MCF 10A (cell line): ENCODE data around the gene NAA38. TPM values are rescaled to one million over a fixed set of nuclear protein-coding genes. Genes with fewer than 3 reads are reported as not detected.
A peak's percentile ranks its signal among the peaks of the same experiment; 100 is the strongest.

ENCODE experiments used
- BruUV-seq: library from RNA; stranded (reverse); fragments of 400-500 nt; replicated peaks from 2 replicates; lab custom pipeline; 2021; lab: Mats Ljungman, UMichigan
- CTCF ChIA-PET: fragments of 300-600 bp; sonication (Branson Sonifier 250); formaldehyde crosslinking; extraction: SDS; loops from one replicate; lab custom pipeline; 2021; ENCODE audit warnings: antibody characterized with exemption, inconsistent platforms; lab: Yijun Ruan, JAX
- POLR2A ChIA-PET: fragments of 300-600, 350-650 bp; sonication (Branson Sonifier 250); formaldehyde crosslinking; extraction: SDS; loops from one replicate; lab custom pipeline; 2020; ENCODE audit warnings: antibody characterized with exemption, inconsistent platforms; lab: Yijun Ruan, JAX
- DNase-seq: peaks from one replicate; pipeline ENCODE4 v3.0.0-alpha.2; 2018; ENCODE audit not compliant: unreplicated experiment
- H3K27ac Mint-ChIP-seq: one replicate; pipeline ENCODE4 v1.8.0; 2022; ENCODE audit warnings: mild to moderate bottlenecking, low read depth, mixed read lengths; ENCODE audit not compliant: unreplicated experiment
- H3K27me3 Mint-ChIP-seq: one replicate; pipeline ENCODE4 v1.8.0; 2022; ENCODE audit warnings: mixed read lengths; ENCODE audit not compliant: insufficient read depth, unreplicated experiment
- H3K36me3 Mint-ChIP-seq: one replicate; pipeline ENCODE4 v1.8.0; 2022; ENCODE audit warnings: mild to moderate bottlenecking, moderate library complexity, mixed read lengths; ENCODE audit not compliant: insufficient read depth, unreplicated experiment
- H3K4me1 Mint-ChIP-seq: one replicate; pipeline ENCODE4 v1.8.0; 2022; ENCODE audit warnings: mixed read lengths; ENCODE audit not compliant: insufficient read depth, unreplicated experiment
- H3K4me3 Mint-ChIP-seq: one replicate; pipeline ENCODE4 v1.8.0; 2022; ENCODE audit warnings: mild to moderate bottlenecking, moderate library complexity, mixed read lengths; ENCODE audit not compliant: unreplicated experiment
- H3K9me3 Mint-ChIP-seq: one replicate; pipeline ENCODE4 v1.8.0; 2022; ENCODE audit warnings: mixed read lengths; ENCODE audit not compliant: unreplicated experiment
- intact Hi-C: fragments of 100-400 bp; cut with micrococcal nuclease; formaldehyde crosslinking; loops from 2 replicates; pipeline ENCODE4 v1.14.1; 2022
- total RNA-seq: library from RNA; stranded (reverse); gene quantifications from 2 replicates; pipeline ENCODE4 v1.2.3, GENCODE V29; 2022
- TF ChIP-seq, protein P1 (sequence below): fragments of 200-600 bp; IDR thresholded peaks from one replicate; pipeline ENCODE4 v1.8.0; 2022; ENCODE audit warnings: antibody characterized with exemption, mild to moderate bottlenecking; ENCODE audit not compliant: unreplicated experiment

NAA38 gene
- total RNA-seq, 1 experiment from 2014 or later, result 83.4 TPM

DNA sequence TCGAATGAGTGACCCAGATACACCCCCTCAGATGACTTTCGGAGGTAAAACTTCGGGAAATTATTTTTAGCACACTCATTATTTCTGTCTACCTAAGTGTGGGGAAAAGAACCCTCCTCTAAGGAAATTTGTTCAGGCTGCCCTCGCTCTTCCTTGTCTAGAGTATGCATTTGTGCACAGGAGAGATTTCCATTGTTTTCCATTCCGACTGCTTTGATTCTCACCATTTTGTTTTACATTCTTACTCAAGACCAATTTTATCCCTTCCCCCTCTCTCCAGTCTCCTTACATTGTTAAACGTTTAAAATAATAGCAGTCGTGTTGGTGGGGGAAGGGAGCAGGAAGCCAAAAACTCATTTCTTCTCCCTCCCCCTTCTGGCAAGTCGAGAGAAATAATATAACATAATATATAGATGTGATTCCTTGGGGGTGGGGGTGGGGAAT is 29.7 kb upstream of the NAA38 start:
- ChIA-PET CTCF (no interaction called here), POLR2A (interaction anchor here (0.7 to 2.2 kb wide), 5 partner anchors 15 to 214 kb away, joined by 3 to 12 read pairs (median 6); partner anchors contain the start of genes CYB5D1 and NAA38)
- no peaks in the 10 kb centered on the region for H3K27me3 Mint-ChIP-seq
- intact Hi-C loops, result loop anchor here (2.0 kb wide), 1 partner anchor 50 kb away; no protein-coding TSS in a partner anchor
- H3K4me1 Mint-ChIP-seq, result no peaks in the 10 kb centered on the region
- H3K9me3 Mint-ChIP-seq, result no peaks in the 10 kb centered on the region
- no peak for DNase-seq
- TF ChIP-seq, protein P1, sequence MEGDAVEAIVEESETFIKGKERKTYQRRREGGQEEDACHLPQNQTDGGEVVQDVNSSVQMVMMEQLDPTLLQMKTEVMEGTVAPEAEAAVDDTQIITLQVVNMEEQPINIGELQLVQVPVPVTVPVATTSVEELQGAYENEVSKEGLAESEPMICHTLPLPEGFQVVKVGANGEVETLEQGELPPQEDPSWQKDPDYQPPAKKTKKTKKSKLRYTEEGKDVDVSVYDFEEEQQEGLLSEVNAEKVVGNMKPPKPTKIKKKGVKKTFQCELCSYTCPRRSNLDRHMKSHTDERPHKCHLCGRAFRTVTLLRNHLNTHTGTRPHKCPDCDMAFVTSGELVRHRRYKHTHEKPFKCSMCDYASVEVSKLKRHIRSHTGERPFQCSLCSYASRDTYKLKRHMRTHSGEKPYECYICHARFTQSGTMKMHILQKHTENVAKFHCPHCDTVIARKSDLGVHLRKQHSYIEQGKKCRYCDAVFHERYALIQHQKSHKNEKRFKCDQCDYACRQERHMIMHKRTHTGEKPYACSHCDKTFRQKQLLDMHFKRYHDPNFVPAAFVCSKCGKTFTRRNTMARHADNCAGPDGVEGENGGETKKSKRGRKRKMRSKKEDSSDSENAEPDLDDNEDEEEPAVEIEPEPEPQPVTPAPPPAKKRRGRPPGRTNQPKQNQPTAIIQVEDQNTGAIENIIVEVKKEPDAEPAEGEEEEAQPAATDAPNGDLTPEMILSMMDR, result peak; percentile 11
- H3K27ac Mint-ChIP-seq, result no peak overlapping the region
- peaks cover 31% of the 10 kb centered on the region for H3K36me3 Mint-ChIP-seq
- H3K4me3 Mint-ChIP-seq, result no peak overlapping the region
- BruUV-seq, result no TSS peak

DNA sequence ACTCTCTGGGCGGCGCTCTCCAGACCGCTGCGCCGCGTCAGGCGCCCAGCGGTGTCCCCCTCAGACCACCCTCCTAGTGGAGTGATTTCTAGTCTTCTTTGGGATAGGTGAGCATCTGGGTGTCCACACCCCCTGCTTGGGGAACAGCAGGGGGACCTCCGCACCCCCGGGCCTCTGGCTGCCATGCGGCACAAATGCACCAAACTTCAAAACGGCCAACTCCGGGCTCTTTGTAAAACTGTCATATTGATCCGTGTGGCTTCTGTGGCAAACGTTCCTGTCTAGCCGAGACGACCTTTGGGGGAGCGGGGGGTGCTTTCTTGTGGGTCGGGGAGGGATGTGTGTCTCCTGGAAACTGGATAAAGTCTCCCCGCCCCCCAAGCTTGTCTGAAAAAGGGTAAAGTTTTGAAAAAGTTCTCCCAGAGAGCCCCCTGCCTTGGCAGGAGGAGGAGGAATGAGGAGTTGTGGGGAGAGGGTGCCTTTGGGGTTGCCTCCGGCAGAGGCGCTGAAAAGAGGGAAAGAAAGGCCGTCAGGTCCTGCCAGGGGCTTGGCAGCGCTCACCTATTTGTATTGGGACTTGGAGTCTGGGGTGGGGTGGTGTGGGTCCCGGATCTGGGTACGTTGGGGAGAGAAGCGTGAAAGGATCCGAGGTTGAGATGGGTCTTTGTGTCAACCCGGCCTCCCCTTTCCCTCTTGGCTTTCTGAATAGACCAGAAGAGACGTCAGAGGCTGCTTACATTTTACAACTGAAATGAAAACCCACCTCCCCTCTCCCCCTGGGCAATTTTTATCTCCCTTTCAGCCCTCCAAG is 29.1 kb upstream of the NAA38 start:
- ChIA-PET CTCF (interaction anchor here (0.6 to 1.3 kb wide), 5 partner anchors 21 to 104 kb away, joined by 3 to 6 read pairs (median 3); partner anchors contain the start of gene KDM6B), POLR2A (interaction anchor here (0.7 to 2.2 kb wide), 16 partner anchors 15 to 328 kb away, joined by 3 to 12 read pairs (median 3); partner anchors contain the start of genes CYB5D1, NAA38, RNF227 and TNFSF13)
- intact Hi-C loops, result loop anchor here (2.0 kb wide), 1 partner anchor 50 kb away; no protein-coding TSS in a partner anchor
- peak; percentile 45 for DNase-seq
- Mint-ChIP-seq H3K4me3 (no peak overlapping the region), H3K9me3 (no peaks in the 10 kb centered on the region), H3K36me3 (peaks cover 25% of the 10 kb centered on the region), H3K4me1 (no peaks in the 10 kb centered on the region), H3K27me3 (no peaks in the 10 kb centered on the region), H3K27ac (no peak overlapping the region)
- TF ChIP-seq, protein P1, result no peak
- BruUV-seq, result TSS peak; percentile 35

DNA sequence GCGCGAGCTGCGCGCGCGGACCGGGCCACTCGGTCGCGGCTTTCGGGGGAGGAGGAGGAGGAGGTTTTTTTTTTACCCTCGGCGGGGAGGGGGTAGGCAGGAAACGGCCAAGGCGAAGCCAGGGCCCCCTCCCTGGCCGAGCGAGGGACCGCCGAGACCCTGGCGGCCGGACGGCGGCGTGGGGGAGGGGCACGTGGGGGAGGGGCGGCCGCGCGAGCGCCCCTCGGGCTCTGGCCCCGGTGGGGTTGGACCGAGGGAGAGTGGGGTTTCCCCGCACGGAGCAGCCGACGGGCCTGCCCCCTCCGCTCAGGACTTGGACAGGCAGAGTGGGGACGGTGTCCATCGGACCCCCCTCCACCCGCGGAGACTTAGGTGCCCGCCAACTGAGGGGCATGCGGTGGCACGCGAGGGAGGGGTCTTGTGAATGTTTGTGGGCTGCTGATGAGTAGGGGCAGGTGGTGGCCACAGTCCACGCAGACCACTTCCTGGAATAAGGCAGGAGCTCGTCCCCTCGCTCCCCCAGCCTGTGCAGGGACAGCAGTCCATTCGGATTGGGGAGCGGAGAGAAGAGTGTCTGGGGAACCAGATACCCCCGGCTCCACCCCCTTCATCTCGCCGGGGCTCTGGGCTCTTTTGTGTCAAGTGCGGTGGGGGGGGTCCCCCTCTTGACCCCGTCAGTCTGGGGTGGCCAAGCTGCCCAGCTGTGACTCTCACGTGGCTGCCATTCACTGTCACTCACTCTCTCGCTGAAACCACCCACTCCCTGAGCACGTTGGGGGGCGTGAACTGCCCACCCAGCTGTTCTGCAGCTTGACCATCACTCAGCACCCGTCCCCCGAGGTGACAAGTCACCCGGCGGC is 28.2 kb upstream of the NAA38 start:
- H3K27me3 Mint-ChIP-seq, result no peaks in the 10 kb centered on the region

More for the DNA sequence above, 28.2 kb upstream of the NAA38 start:
- CTCF ChIA-PET, result interaction anchor here (0.6 to 1.3 kb wide), 5 partner anchors 20 to 104 kb away, joined by 3 to 6 read pairs (median 3); partner anchors contain the start of gene KDM6B
- no peak overlapping the region for H3K27ac Mint-ChIP-seq
- TF ChIP-seq, protein P1, result no peak
- intact Hi-C loops, result loop anchor here (2.0 kb wide), 1 partner anchor 49 kb away; no protein-coding TSS in a partner anchor
- H3K4me1 Mint-ChIP-seq, result no peaks in the 10 kb centered on the region
- peaks cover 16% of the 10 kb centered on the region for H3K36me3 Mint-ChIP-seq
- peak; percentile 49 for DNase-seq
- POLR2A ChIA-PET, result interaction anchor here (0.5 to 2.2 kb wide), 18 partner anchors 9 to 327 kb away, joined by 3 to 12 read pairs (median 3); partner anchors contain the start of genes CYB5D1, NAA38, RNF227 and TNFSF13
- no peak overlapping the region for H3K4me3 Mint-ChIP-seq
- BruUV-seq, result no TSS peak
- no peaks in the 10 kb centered on the region for H3K9me3 Mint-ChIP-seq
